Uterus (tissue), 4 donors: ENCODE measurements around the gene SBF2. TPM values are rescaled to one million over a fixed set of nuclear protein-coding genes. Genes with fewer than 3 reads are reported as not detected.

Experiments
- DNase-seq, 2 donors: peaks; one replicate each; pipeline ENCODE4 v3.0.0-alpha.2; 2019 to 2020
- H3K27ac ChIP-seq, 2 donors: fragments of 200-600 bp; sonication (generic); 1 replicate in 1 of 2; 2 replicates in 1 of 2; pipeline ENCODE4 v1.5.1; 2016 to 2018
- H3K27me3 ChIP-seq, 2 donors: fragments of 200-600 bp; sonication (generic); one replicate each; pipeline ENCODE4 v1.5.1; 2018 to 2019; ENCODE audit warnings: control low read depth in 1 of 2
- H3K36me3 ChIP-seq, 2 donors: fragments of 200-600 bp; sonication (generic); one replicate each; pipeline ENCODE4 v1.5.1; 2019; ENCODE audit warnings: control low read depth in 1 of 2
- H3K4me1 ChIP-seq, 2 donors: fragments of 200-600 bp; sonication (generic); one replicate each; pipeline ENCODE4 v1.5.1; 2018 to 2019; ENCODE audit warnings: control low read depth in 1 of 2
- H3K4me3 ChIP-seq, 2 donors: fragments of 200-600 bp; sonication (generic); 1 replicate in 1 of 2; 2 replicates in 1 of 2; pipeline ENCODE4 v1.5.1; 2018 to 2019; ENCODE audit warnings: mild to moderate bottlenecking in 1 of 2
- H3K9me3 ChIP-seq, 2 donors: fragments of 200-600 bp; sonication (generic); one replicate each; pipeline ENCODE4 v1.5.1; 2019; ENCODE audit warnings: control low read depth in 1 of 2
- CTCF ChIP-seq, 4 experiments: fragments of 200-600 bp in 2 of 4; fragments of 450-650 bp in 2 of 4; sonication (generic) in 2 of 4; IDR thresholded peaks; one replicate each; pipeline ENCODE4 v1.5.1; 2016 to 2019; ENCODE audit warnings: antibody characterized with exemption in 4 of 4, mild to moderate bottlenecking in 2 of 4, moderate library complexity in 1 of 4
- POLR2A ChIP-seq, 2 donors: fragments of 450-650 bp; IDR thresholded peaks; one replicate each; pipeline ENCODE4 v1.6.1; 2016; ENCODE audit warnings: antibody characterized with exemption in 2 of 2, mild to moderate bottlenecking in 1 of 2, moderate library complexity in 1 of 2
- intact Hi-C: fragments of 100-400 bp; cut with DNase I; formaldehyde crosslinking; loops from one replicate; pipeline ENCODE4 v1.15.1; 2023; ENCODE audit warnings: low total_unique reads
- total RNA-seq, 4 donors: library from RNA; depleted of rRNA in 3 of 4; stranded (reverse); fragments of >200 nt in 3 of 4; gene quantifications; one replicate each; pipeline versions ENCODE4 v1.1.0 to v1.2.4, GENCODE V29; 2014 to 2023
- donor health status: DM: yes; HTN: yes; CAD: no.

Gene SBF2
- total RNA-seq, 4 donors from 2014 or later, result 45.0 to 202 (median 98.0) TPM

- Histone ChIP-seq H3K4me3 (no peak overlapping the region), H3K27me3 (no peaks in the 10 kb centered on the region)
- intact Hi-C loops, result no loop called here
Observed at GRCh38 chr11:9776203-9776602, 517.8 kb downstream of the SBF2 start.

GRCh38 chr11:9775398-9775779, 518.6 kb downstream of the SBF2 start:
- no peaks in the 10 kb centered on the region for H3K4me1 ChIP-seq
- no peak overlapping the region for H3K4me3 ChIP-seq
- no peaks in the 10 kb centered on the region for H3K36me3 ChIP-seq
- intact Hi-C loops, result no loop called here
- H3K27me3 ChIP-seq, result no peaks in the 10 kb centered on the region
- DNase-seq, result no peak
- H3K27ac ChIP-seq, result no peak overlapping the region
- H3K9me3 ChIP-seq, result no peaks in the 10 kb centered on the region
- TF ChIP-seq POLR2A (IDR thresholded peaks at IDR 0.05), result no peak
- no peak for TF ChIP-seq CTCF (IDR thresholded peaks at IDR 0.05)

More at GRCh38 chr11:9776203-9776602, 517.8 kb downstream of the SBF2 start:
- no peaks in the 10 kb centered on the region for H3K36me3 ChIP-seq
- H3K4me1 ChIP-seq, result no peaks in the 10 kb centered on the region
- no peak for TF ChIP-seq POLR2A (IDR thresholded peaks at IDR 0.05)
- TF ChIP-seq CTCF (IDR thresholded peaks at IDR 0.05), result no peak
- no peak overlapping the region for H3K27ac ChIP-seq
- no peaks in the 10 kb centered on the region for H3K9me3 ChIP-seq
- no peak for DNase-seq

- DNase-seq, result no peak
- Histone ChIP-seq H3K36me3 (no peaks in the 10 kb centered on the region), H3K27ac (no peak overlapping the region), H3K4me1 (no peaks in the 10 kb centered on the region), H3K4me3 (no peak overlapping the region), H3K27me3 (no peaks in the 10 kb centered on the region), H3K9me3 (no peaks in the 10 kb centered on the region)
- intact Hi-C loops, result no loop called here
- TF ChIP-seq CTCF (IDR thresholded peaks at IDR 0.05) (no peak), POLR2A (IDR thresholded peaks at IDR 0.05) (no peak)
Observed at GRCh38 chr11:9774591-9775397, 519.2 kb downstream of the SBF2 start.

- Histone ChIP-seq H3K36me3 (no peaks in the 10 kb centered on the region), H3K9me3 (no peaks in the 10 kb centered on the region), H3K4me3 (no peak overlapping the region), H3K4me1 (no peaks in the 10 kb centered on the region), H3K27ac (no peak overlapping the region), H3K27me3 (no peaks in the 10 kb centered on the region)
- DNase-seq, result no peak
- intact Hi-C loops, result no loop called here
- no peak for TF ChIP-seq POLR2A (IDR thresholded peaks at IDR 0.05)
- TF ChIP-seq CTCF (IDR thresholded peaks at IDR 0.05), result no peak
Observed at GRCh38 chr11:9774109-9774508, 519.9 kb downstream of the SBF2 start.

- H3K36me3 ChIP-seq, result no peaks in the 10 kb centered on the region
- no peaks in the 10 kb centered on the region for H3K9me3 ChIP-seq
- no peak overlapping the region for H3K27ac ChIP-seq
- DNase-seq, result no peak
- TF ChIP-seq CTCF (IDR thresholded peaks at IDR 0.05) (no peak), POLR2A (IDR thresholded peaks at IDR 0.05) (no peak)
- intact Hi-C loops, result no loop called here
- H3K27me3 ChIP-seq, result no peaks in the 10 kb centered on the region
- H3K4me1 ChIP-seq, result no peaks in the 10 kb centered on the region
- H3K4me3 ChIP-seq, result no peak overlapping the region
Observed at GRCh38 chr11:9773524-9773923, 520.5 kb downstream of the SBF2 start.
